Activated CD8-positive, alpha-beta memory T cell treated with anti-CD3 and anti-CD28 coated beads for 4 hours (primary cell): Measurements from ENCODE around the gene SLC25A15.
"Not testable (repeated sequence)": the region's sequence is repeated elsewhere in the genome, so short reads cannot be mapped to it uniquely, and the experiment has no call there.

ENCODE experiments used
- DNase-seq, 2 donors: peaks; one replicate each; pipeline ENCODE4 v3.0.0-alpha.2; 2020; ENCODE audit warnings: low read depth in 2 of 2

The SLC25A15 gene

DNA sequence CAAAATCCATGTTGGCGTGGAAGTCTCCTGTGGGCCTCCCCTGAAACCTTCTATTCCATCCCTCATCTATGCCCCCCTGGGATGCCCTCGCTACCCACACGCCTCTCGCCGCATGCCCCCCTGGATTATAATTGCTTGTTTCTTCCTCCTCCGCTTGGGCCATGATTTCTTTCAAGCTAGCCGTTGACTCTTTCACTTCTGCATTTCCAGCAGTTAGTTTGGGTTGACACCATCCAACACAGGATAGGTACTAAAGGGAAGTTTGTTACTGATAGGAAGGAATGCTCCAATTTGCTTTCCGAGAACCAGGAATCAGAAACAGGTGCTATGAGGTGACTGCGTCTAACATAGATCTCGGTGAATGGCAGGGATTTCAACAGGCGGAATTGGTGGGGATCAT is 7.7 kb upstream of the SLC25A15 start:
- no peak for DNase-seq

DNA sequence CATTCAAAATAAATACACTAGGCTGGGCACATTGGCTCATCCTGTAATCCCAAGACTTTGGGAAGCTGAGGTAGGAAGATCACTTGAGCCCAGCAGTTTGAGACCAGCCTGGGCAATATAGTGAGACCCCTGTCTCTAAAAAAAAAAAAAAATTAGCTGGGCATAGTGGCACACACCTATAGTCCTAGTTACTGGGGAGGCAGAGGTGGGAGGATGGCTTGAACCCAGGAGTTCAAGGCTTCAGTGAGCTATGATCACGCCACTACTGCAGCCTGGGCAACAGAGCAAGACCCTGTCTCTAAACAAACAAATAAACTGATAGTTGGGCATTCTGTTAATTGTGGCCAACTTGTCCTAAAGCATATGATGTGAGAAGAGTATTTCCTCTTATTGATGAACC is 6.4 kb upstream of the SLC25A15 start:
- not testable (repeated sequence) for DNase-seq

DNA sequence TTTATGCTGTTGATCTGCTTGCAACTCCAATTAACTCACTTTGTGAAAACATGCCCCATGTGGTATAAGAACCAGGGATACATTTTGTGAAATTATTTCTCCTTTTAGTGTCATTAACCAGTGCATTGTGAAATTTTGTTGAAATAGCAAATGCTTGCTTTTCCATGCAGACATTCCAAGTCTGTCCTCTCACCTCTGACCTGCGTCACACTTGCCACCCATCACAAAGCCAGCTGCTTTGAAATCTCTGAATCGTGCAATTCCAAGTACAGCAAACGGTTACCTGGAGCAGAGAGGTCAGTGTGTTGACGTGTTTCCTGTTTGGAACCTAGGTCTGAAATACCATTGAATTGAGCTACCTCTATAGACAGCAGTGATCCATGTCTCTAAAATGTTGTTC is 4.9 kb upstream of the SLC25A15 start:
- no peak for DNase-seq

DNA sequence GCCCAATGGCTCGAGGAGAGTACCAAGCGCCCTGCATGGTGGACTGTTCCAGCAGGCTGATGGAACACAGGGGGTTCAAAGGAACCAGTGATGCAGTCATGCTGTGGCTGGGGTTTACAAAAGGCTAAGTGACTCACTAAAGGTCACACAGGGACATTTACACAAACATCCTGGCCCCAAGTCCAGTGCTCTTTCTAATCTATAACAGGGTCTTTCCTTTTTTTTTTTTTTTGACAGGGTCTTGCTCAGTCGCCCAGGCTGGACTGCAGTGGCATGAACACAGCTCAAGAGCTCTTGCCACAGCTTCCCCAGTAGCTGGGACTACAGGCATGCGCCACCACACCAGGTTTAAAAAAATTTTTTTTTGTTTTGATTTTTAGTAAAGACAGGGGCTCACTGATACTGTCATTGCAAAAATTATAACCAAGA is 2.8 kb upstream of the SLC25A15 start:
- no peak for DNase-seq

DNA sequence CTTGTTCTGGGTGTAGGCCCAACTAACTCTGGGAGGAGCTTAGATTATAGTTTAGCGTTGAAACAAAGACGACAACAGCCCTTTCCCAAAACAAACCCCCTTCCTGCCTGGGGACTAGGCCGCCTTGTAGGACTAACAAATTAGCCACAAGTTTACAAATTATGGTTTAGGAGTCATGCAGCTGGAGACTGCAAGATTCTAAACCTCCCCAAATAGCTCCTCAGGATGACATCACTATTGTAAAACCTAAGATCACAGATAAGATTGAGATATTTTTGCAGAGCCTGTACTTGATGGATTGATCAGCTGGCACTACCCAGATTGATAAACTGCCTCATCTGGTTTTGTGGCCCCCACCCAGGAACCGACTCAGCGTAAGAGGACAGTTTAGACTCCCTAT is 2.3 kb upstream of the SLC25A15 start:
- DNase-seq = no peak

GRCh38 chr13:40788540-40789274 is 704 bp upstream of the SLC25A15 start:
- not testable (repeated sequence) for DNase-seq

DNA sequence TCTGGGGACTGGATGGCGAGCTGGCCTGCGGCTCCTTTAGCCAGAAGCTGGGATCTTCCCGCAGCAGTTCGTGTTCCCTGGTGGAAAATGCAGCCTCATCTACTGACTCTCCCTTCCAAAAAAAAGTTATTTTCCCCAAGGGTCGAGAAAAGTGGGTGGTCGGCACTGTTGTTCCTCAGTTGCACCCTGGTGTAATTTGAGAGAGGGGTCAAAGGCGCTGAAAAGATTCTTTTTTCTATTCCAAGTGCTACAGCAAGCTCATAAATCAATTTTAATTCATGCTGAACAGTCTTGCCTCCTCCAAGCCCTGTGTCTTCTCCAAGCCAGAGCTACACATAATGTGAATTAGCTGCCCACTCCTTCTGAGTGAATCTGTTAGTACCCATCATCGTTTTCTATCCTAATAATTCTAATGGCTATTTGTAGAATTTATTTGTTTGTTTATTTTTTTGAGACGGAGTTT is 774 bp downstream of the SLC25A15 start:
- no peak for DNase-seq

DNA sequence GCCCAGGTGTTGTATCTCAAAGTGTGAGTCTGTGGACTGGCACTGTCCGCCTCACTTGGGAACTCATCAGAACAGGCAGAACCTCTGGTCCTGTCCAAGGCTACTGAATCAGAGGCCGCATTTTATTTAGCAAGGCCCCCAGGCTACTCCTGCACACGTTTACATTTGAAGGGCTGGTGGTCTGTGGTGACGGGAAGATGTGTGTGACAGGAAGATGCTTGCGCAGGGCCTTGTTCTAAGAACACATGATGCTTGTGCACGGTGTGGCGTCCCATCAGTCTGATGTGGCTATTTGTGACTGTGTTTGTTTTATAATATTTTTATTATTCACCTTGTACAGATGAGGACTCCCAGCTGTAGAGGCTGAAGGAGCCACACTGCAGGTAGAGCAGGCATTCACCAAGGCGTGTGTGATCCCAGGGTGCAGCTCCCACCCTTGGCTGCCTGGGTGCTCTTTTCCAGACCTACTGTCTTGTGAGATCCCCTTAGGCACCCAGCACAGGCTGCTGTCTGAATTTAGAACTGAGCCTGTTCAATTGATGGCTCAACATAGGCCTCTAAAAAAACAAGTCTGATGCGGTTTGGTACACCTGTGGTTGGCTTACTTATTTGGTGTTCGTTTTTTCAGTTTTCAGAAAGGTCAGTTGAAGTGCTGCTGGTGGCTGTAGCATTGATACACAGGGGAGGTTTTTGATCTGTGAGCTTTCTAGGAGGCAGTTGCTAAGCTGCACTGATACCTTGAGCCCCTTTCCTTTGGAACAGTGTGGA is 3.1 kb downstream of the SLC25A15 start:
- no peak for DNase-seq

DNA sequence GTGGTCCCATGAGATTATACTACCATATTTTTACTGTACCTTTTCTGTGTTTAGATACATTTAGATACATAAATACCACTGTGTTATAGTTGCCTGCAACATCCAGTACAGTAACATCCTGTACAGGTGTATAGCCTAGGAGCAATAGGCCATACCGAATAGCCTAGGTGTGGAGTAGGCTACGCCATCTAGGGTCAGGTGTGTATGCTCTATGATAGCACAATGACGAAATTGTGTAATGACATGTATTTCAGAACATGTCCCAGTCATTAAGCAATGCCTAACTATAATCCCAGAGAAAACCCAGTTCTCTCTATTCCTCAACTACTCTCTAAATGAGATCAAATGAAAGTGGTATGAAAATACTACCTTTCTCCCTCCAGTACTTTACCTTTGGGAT is 3.9 kb downstream of the SLC25A15 start:
- DNase-seq = no peak

GRCh38 chr13:40794414-40795368 is 5.3 kb downstream of the SLC25A15 start:
- DNase-seq = no peak

DNA sequence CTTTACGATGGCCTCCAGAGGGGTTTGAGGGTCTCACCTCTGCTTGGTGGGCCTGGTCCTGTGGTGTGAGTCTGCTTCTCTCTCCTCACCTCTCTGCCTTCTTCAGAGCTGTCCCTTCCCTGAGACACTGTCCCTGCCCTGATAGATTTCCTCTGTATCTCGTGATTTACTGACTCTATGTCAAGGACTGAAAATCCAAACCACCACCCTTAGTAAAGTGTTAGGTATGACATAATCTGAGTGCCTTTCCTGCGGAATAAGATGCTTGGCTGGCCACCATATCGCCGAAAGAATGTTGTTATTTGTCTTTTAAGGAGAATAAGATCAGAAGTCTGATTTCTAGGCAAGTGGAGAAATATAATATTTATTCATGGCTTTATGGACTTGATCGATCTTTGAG is 7.2 kb downstream of the SLC25A15 start:
- DNase-seq = no peak

GRCh38 chr13:40798380-40798779 is 9.0 kb downstream of the SLC25A15 start:
- no peak for DNase-seq

GRCh38 chr13:40799508-40799907 is 10.1 kb downstream of the SLC25A15 start:
- DNase-seq = no peak

DNA sequence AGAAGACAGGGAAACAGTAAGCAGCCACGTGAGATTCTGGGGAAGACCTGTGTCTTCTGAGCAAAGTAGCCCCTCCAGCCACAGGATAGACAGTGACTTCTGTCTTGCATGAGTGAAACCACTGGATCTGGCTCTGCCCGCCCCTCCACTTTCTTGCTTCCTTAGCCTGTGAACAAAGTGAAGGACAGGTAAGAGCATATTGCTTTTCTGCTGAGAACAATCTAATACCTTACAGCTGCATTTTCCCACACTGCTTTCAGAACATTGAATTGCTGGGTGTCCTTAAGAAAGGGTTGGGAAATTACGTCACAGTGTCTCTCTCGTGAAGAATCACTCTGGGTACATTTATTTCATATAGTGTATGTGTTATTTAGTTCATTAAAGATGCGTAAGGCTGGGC is 11.1 kb downstream of the SLC25A15 start:
- no peak for DNase-seq

DNA sequence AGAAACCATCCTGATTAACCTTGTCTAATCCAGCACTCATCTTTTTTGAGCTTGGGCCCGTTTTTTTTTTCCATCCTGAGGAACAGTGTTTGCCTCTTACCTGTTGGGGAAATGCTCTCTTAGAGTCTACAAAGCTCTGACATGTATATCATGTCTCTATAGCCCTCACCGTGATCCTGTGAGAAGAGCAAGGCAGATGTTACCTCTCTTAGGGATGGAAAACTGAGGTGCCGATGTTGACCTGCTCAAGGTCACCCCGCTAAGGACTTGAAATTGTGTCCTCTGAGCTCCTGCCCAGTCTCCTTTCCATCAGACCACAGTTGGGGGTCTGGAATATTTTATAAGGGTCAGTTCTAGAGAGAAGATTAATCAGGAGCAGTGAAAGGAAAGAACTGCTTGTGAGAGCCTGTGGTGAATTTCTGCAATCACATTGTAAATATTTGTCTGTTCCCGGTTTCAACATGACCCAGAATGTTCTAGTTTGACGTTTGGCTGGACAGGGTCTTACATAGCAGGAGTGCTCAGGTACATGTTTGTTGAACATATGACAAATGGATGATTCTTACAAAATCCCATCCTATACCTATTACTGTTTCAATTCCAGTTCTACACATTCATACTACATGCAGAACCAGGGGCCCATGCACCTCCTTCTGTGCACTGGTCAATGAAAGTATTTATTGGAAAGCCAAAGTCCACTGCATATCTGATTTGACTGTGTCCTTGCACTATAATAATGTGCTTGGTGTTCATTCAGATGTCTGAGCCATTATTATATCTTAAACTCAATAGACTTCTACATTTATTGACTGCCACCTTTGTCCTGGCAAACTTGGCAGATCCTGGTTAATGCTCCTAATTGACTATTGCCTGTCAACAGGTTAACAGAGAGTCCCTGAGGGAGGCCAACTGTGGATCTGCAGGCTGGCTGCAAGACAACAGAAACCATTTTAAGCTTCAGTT is 12.1 kb downstream of the SLC25A15 start:
- DNase-seq = no peak

DNA sequence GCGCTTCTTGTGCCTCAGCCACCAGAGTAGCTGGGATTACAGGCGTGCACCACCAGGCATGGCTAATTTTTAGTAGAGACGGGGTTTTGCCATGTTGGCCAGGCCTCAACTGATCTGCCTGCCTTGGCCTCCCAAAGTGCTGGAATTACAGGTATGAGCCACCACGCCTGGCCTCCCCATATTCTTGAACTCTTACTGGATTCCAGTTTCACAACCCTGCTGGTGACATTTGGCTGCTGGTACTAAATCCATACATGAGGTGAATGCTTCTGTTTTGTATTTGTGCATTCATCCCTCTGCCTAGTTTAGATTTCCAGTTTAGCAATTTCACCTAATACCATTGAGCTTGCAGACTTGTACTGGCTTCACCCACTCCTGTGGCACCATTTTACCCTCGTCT is 13.9 kb downstream of the SLC25A15 start:
- DNase-seq = no peak

- DNase-seq = no peak
These were observed 16.8 kb downstream of the SLC25A15 start for GRCh38 chr13:40806241-40806640.

GRCh38 chr13:40809471-40809870 is 20.1 kb downstream of the SLC25A15 start:
- no peak for DNase-seq

DNA sequence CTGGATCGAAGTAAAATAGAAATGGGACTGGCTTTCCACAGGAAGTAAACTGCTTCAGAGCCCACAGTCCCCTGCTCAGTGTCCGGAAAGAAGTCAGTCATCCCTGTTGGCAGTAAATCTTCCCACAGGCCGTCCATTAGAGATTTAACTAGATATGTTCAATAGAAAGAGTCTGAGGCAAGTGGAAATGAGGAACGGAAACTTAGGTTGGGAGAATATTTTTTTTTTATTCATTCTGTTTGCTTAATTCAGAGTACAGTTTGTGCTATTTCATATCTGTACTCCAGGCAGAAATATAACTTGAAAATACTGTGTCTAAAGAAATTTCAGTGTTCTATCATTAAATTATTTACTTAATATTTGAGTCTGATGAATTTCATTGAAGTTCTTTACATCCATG is 22.7 kb downstream of the SLC25A15 start:
- DNase-seq = no peak

DNA sequence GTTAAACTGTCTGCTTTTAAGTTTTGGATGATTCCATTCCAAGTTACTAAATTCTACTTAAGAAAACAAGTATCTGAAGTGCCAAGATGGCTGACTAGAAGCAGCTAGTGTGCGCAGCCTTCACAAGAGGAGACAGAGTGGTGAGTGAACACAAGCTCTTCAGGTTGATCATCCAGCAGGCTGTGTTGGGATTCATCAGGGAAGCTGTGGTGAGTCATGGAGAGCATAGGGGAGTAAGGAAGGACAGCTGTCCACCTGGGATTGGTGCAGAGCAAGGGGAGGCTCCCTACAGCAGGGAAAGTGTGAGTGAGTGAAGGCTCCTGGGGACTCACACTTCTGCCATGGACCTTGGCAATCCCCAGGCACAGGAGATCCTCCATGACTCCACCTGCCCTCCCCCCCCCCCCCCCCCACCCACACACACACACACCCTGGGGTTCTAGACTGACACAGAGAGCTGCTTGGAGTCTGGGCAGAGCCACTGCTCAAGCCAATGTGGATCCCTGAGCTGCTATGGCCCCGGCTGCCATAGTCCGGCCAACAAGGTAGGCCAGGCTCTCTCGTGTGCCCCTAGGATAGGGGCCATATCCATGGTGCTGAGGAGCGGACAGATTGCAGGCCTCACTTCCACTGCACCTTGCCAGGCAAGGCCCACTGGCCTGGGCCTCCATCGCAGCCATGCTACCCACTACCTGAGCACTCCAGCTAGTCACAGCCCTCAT is 23.5 kb downstream of the SLC25A15 start:
- no peak for DNase-seq
